ENCODE measurements around the gene MS4A18. TPM values are rescaled to one million over a fixed set of nuclear protein-coding genes. Genes with fewer than 3 reads are reported as not detected.

The MS4A18 gene
- total RNA-seq, 1 donor, result not detected

GRCh38 chr11:60776167-60776566 is 51.6 kb downstream of the MS4A18 start:
- peaks cover 6% of the 10 kb centered on the region for H3K27me3 ChIP-seq (ENCODE audit: insufficient read depth, low read length)
- H3K36me3 ChIP-seq (ENCODE audit: insufficient read depth, low read length), result no peaks in the 10 kb centered on the region
- no peak overlapping the region for H3K4me3 ChIP-seq (ENCODE audit: insufficient read depth, low read length)
- TF ChIP-seq CTCF (IDR thresholded peaks at IDR 0.05; ENCODE audit: extremely low read depth, low read depth, low read length), result no peak
- no peaks in the 10 kb centered on the region for H3K79me2 ChIP-seq (ENCODE audit: insufficient read depth, low read length)
- H4K20me1 ChIP-seq (ENCODE audit: insufficient read depth, low read length), result no peaks in the 10 kb centered on the region
- H3K9me3 ChIP-seq (ENCODE audit: low read depth, low read length), result no peaks in the 10 kb centered on the region
- no peak overlapping the region for H2AFZ ChIP-seq (ENCODE audit: low read length)
- DNase-seq (ENCODE audit: insufficient read length, low spot score, missing footprints), result no peak
- H3K27ac ChIP-seq (ENCODE audit: low read depth, low read length), result no peak overlapping the region
- H3K4me2 ChIP-seq (ENCODE audit: insufficient read depth, low read length), result no peak overlapping the region
- H3K4me1 ChIP-seq (ENCODE audit: insufficient read depth, low read length), result peaks cover 15% of the 10 kb centered on the region

- H3K9me3 ChIP-seq (ENCODE audit: low read depth, low read length), result no peaks in the 10 kb centered on the region
- H3K4me1 ChIP-seq (ENCODE audit: insufficient read depth, low read length), result peaks cover 15% of the 10 kb centered on the region
- DNase-seq (ENCODE audit: insufficient read length, low spot score, missing footprints), result no peak
- H3K27ac ChIP-seq (ENCODE audit: low read depth, low read length), result peak overlapping the region; percentile 15
- H3K79me2 ChIP-seq (ENCODE audit: insufficient read depth, low read length), result no peaks in the 10 kb centered on the region
- no peak overlapping the region for H3K4me2 ChIP-seq (ENCODE audit: insufficient read depth, low read length)
- H3K4me3 ChIP-seq (ENCODE audit: insufficient read depth, low read length), result no peak overlapping the region
- no peaks in the 10 kb centered on the region for H3K36me3 ChIP-seq (ENCODE audit: insufficient read depth, low read length)
- TF ChIP-seq CTCF (IDR thresholded peaks at IDR 0.05; ENCODE audit: extremely low read depth, low read depth, low read length), result no peak
- H4K20me1 ChIP-seq (ENCODE audit: insufficient read depth, low read length), result no peaks in the 10 kb centered on the region
- no peak overlapping the region for H2AFZ ChIP-seq (ENCODE audit: low read length)
- H3K27me3 ChIP-seq (ENCODE audit: insufficient read depth, low read length), result peaks cover 16% of the 10 kb centered on the region
Measured at GRCh38 chr11:60777106-60777505, 52.6 kb downstream of the MS4A18 start.

- no peaks in the 10 kb centered on the region for H3K9me3 ChIP-seq (ENCODE audit: low read depth, low read length)
- peaks cover 15% of the 10 kb centered on the region for H3K4me1 ChIP-seq (ENCODE audit: insufficient read depth, low read length)
- peak overlapping the region; percentile 1 for H2AFZ ChIP-seq (ENCODE audit: low read length)
- H3K36me3 ChIP-seq (ENCODE audit: insufficient read depth, low read length), result no peaks in the 10 kb centered on the region
- H3K27ac ChIP-seq (ENCODE audit: low read depth, low read length), result no peak overlapping the region
- H4K20me1 ChIP-seq (ENCODE audit: insufficient read depth, low read length), result no peaks in the 10 kb centered on the region
- no peaks in the 10 kb centered on the region for H3K79me2 ChIP-seq (ENCODE audit: insufficient read depth, low read length)
- H3K4me3 ChIP-seq (ENCODE audit: insufficient read depth, low read length), result no peak overlapping the region
- DNase-seq (ENCODE audit: insufficient read length, low spot score, missing footprints), result peak; percentile 92
- TF ChIP-seq CTCF (IDR thresholded peaks at IDR 0.05; ENCODE audit: extremely low read depth, low read depth, low read length), result no peak
- peaks cover 19% of the 10 kb centered on the region for H3K27me3 ChIP-seq (ENCODE audit: insufficient read depth, low read length)
- H3K4me2 ChIP-seq (ENCODE audit: insufficient read depth, low read length), result no peak overlapping the region
Measured at GRCh38 chr11:60777572-60777971, 53.1 kb downstream of the MS4A18 start.

GRCh38 chr11:60780065-60780464 is 55.5 kb downstream of the MS4A18 start:
- H3K4me2 ChIP-seq (ENCODE audit: insufficient read depth, low read length), result no peak overlapping the region
- no peak overlapping the region for H3K4me3 ChIP-seq (ENCODE audit: insufficient read depth, low read length)
- H3K9me3 ChIP-seq (ENCODE audit: low read depth, low read length), result no peaks in the 10 kb centered on the region
- H3K79me2 ChIP-seq (ENCODE audit: insufficient read depth, low read length), result no peaks in the 10 kb centered on the region
- H2AFZ ChIP-seq (ENCODE audit: low read length), result no peak overlapping the region
- H3K36me3 ChIP-seq (ENCODE audit: insufficient read depth, low read length), result no peaks in the 10 kb centered on the region
- H3K4me1 ChIP-seq (ENCODE audit: insufficient read depth, low read length), result peaks cover 15% of the 10 kb centered on the region
- no peak for DNase-seq (ENCODE audit: insufficient read length, low spot score, missing footprints)
- peaks cover 23% of the 10 kb centered on the region for H3K27me3 ChIP-seq (ENCODE audit: insufficient read depth, low read length)
- H3K27ac ChIP-seq (ENCODE audit: low read depth, low read length), result no peak overlapping the region
- no peak for TF ChIP-seq CTCF (IDR thresholded peaks at IDR 0.05; ENCODE audit: extremely low read depth, low read depth, low read length)
- no peaks in the 10 kb centered on the region for H4K20me1 ChIP-seq (ENCODE audit: insufficient read depth, low read length)
